Measurements from ENCODE around the gene STING1. TPM values are rescaled to one million over a fixed set of nuclear protein-coding genes. Genes with fewer than 3 reads are reported as not detected.

STING1 gene
- total and polyA plus RNA-seq, 4 donors: 23.9 to 180 (median 131) TPM

DNA sequence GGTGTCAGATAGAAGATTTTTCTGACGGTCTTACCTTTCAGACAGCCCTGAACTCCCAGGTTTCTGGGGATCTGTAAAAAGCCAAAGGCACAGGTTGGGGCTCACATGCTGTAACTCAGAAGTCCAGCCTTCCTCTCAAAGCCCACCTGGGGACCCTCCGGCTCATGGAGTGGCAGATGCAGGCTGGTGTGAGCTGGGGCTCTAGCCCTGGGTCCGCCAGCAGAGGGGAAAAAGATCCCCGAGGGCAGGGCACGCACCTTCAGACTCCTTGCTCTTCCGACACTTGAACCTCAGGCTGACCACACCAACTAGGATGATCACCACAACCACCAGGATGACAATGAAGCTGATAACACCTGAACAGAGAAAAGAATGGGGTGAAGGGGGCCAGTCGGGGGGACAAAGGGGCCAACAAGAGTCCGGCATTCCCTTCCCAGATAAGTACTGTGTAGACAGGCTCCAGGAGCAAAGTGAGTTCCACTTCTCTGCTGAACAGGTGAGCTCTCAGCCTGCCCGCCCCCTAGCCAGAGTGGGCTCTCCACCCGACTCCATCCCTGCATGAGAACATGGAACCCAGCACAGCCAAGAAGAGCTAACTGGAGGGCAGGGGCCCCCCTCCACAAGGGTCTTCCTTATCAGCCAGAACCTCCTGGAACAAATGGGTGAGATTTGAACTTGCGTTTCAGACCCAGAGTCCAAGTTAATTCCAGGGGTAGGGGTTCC, 27.8 kb downstream of the STING1 start:
- ATAC-seq (ENCODE audit: low FRiP score) (no peak), DNase-seq (peak in 1 of 2 donors; percentile 61)
- Histone ChIP-seq H3K27ac (ENCODE audit: low read depth in 1 of 2, low read length in 2 of 2) (no peak overlapping the region), H3K4me3 (ENCODE audit: low read length in 2 of 2) (no peak overlapping the region), H3K36me3 (ENCODE audit: control insufficient read depth in 1 of 2, insufficient read depth in 2 of 2, low read length in 1 of 2) (no peaks in the 10 kb centered on the region), H3K9me3 (ENCODE audit: control insufficient read depth, low read length) (no peaks in the 10 kb centered on the region), H3K27me3 (ENCODE audit: control insufficient read depth in 1 of 2, insufficient read depth in 2 of 2, low read length in 1 of 2) (no peaks in the 10 kb centered on the region), H3K4me1 (ENCODE audit: control insufficient read depth in 1 of 2, insufficient read depth in 2 of 2, low read length in 2 of 2) (no peaks in the 10 kb centered on the region)
- intact Hi-C loops (cut with DNase I): no loop called here
- WGBS, 2 donors: 91 to 92% methylated on average over 11 of the region's 11 CpGs

DNA sequence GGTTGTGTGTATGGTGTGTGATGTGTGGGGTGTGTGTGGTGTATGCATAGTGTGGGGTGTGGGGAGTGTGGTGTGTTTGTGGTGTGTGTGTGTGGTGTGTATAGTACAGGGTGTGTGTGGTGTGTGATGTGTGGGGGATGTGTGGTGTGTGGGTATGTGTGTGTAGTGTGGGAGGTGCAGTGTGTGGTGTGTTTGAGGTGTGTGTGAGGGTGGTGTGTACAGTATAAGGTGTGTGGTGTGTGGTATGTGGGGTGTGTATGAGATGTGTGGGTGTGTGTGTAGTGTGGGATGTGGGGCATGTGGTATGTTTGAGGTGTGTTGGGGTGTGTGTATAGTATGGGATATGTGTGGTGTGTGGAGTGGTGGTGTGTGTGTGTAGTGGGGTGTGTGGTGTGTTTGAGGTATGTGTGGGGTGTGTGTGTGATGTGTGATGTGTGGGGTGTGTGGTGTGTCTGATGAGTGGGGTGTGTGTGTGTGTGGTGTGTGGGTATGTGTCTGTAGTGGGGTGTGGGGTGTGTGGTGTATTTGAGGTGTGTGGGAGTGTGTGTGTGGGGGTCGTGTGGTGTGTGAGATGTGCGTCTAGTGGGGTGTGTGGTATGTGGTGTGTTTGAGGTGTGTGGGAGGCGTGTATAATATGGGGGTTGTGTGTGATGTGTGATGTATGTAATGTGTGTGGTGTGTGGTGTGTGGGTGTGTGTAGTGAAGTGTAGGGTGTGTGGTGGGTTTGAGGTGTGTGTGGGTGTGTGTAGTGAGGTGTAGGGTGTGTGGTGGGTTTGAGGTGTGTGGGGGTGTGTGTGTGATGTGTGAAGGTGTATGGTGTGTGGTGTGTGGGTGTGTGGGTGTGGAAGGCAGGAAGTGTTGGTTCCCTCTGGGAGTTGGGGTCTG, 28.6 kb downstream of the STING1 start:
- intact Hi-C loops (cut with DNase I): no loop called here
- 84 to 88% methylated on average over 3 of the region's 3 CpGs for WGBS, 2 donors
- ATAC-seq (ENCODE audit: low FRiP score): no peak

DNA sequence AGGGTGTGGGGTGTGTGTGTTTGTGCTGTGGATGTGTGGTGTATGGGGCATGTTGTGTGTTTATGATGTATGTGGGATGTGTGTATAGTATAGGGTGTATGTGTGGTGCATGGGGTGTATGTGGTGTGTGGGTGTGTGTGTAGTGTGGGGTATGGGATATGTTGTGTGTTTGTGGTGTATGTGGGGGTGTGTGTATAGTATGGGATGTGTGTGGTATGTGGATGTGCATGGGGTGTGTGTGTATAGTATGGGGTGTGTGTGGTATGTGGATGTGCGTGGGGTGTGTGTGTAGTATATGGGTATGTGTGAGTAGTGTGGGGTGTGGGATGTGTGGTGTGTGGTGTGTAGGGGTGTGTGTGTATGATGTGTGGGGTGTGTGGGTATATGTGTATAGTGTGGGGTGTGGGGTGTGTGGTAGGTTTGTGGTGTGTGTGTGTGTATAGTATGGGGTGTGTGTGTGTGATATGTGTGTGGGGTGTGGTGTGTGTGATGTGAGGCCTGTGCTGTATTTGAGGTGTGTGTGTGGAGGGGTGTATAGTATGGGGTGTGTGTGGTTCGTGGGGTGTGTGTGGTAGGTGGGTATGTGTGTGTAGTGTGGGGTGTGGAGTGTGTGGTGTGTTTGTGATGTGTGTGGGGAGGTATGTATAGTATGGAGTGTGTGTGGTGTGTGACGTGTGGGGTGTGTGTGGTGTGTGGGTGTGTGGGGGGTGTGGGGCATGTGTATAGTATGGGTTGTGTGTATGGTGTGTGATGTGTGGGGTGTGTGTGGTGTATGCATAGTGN, 30.5 kb downstream of the STING1 start:
- ATAC-seq (ENCODE audit: low FRiP score): no peak
- peak in 1 of 2 donors; percentile 32 for DNase-seq
- H3K27ac ChIP-seq (ENCODE audit: low read depth in 1 of 2, low read length in 2 of 2): no peak overlapping the region
- H3K36me3 ChIP-seq (ENCODE audit: control insufficient read depth in 1 of 2, insufficient read depth in 2 of 2, low read length in 1 of 2): no peaks in the 10 kb centered on the region
- H3K4me1 ChIP-seq (ENCODE audit: control insufficient read depth in 1 of 2, insufficient read depth in 2 of 2, low read length in 2 of 2): no peaks in the 10 kb centered on the region
- H3K27me3 ChIP-seq (ENCODE audit: control insufficient read depth in 1 of 2, insufficient read depth in 2 of 2, low read length in 1 of 2): no peaks in the 10 kb centered on the region
- intact Hi-C loops (cut with DNase I): no loop called here
- H3K9me3 ChIP-seq (ENCODE audit: control insufficient read depth, low read length): no peaks in the 10 kb centered on the region
- 71 to 83% methylated on average over 3 of the region's 3 CpGs for WGBS, 2 donors
- H3K4me3 ChIP-seq (ENCODE audit: low read length in 2 of 2): no peak overlapping the region

More for the DNA sequence above, 28.6 kb downstream of the STING1 start:
- DNase-seq: peak in 1 of 2 donors; percentile 17
- Histone ChIP-seq H3K4me3 (ENCODE audit: low read length in 2 of 2) (no peak overlapping the region), H3K36me3 (ENCODE audit: control insufficient read depth in 1 of 2, insufficient read depth in 2 of 2, low read length in 1 of 2) (no peaks in the 10 kb centered on the region), H3K9me3 (ENCODE audit: control insufficient read depth, low read length) (no peaks in the 10 kb centered on the region), H3K27ac (ENCODE audit: low read depth in 1 of 2, low read length in 2 of 2) (no peak overlapping the region), H3K27me3 (ENCODE audit: control insufficient read depth in 1 of 2, insufficient read depth in 2 of 2, low read length in 1 of 2) (no peaks in the 10 kb centered on the region), H3K4me1 (ENCODE audit: control insufficient read depth in 1 of 2, insufficient read depth in 2 of 2, low read length in 2 of 2) (no peaks in the 10 kb centered on the region)

DNA sequence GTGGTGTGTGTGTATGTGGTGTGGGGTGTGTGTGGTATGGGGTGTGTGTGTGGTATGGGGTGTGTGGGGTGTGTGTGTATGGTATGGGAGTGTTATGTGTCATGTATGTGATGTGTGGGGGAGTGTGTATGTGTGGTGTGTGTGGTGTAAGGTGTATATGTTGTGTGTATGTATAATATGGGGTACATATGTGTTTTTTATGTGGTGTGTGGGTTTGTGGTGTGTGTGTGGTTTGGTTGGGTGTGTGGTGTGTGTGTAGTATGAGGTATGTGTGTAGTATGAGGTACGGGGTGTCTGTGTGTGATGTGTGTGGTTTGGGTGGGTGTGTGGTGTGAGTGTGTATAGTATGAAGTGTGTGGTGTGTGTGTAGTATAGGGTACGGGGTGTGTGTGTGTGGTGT, 31.4 kb downstream of the STING1 start:
- 95 to 100% methylated on average over 2 of the region's 2 CpGs for WGBS, 2 donors
- no peaks in the 10 kb centered on the region for H3K4me1 ChIP-seq (ENCODE audit: control insufficient read depth in 1 of 2, insufficient read depth in 2 of 2, low read length in 2 of 2)
- H3K27me3 ChIP-seq (ENCODE audit: control insufficient read depth in 1 of 2, insufficient read depth in 2 of 2, low read length in 1 of 2): no peaks in the 10 kb centered on the region
- H3K36me3 ChIP-seq (ENCODE audit: control insufficient read depth in 1 of 2, insufficient read depth in 2 of 2, low read length in 1 of 2): no peaks in the 10 kb centered on the region
- ATAC-seq (ENCODE audit: low FRiP score) (no peak), DNase-seq (no peak)
- intact Hi-C loops (cut with DNase I): no loop called here
- H3K27ac ChIP-seq (ENCODE audit: low read depth in 1 of 2, low read length in 2 of 2): no peak overlapping the region
- no peaks in the 10 kb centered on the region for H3K9me3 ChIP-seq (ENCODE audit: control insufficient read depth, low read length)
- no peak overlapping the region for H3K4me3 ChIP-seq (ENCODE audit: low read length in 2 of 2)

DNA sequence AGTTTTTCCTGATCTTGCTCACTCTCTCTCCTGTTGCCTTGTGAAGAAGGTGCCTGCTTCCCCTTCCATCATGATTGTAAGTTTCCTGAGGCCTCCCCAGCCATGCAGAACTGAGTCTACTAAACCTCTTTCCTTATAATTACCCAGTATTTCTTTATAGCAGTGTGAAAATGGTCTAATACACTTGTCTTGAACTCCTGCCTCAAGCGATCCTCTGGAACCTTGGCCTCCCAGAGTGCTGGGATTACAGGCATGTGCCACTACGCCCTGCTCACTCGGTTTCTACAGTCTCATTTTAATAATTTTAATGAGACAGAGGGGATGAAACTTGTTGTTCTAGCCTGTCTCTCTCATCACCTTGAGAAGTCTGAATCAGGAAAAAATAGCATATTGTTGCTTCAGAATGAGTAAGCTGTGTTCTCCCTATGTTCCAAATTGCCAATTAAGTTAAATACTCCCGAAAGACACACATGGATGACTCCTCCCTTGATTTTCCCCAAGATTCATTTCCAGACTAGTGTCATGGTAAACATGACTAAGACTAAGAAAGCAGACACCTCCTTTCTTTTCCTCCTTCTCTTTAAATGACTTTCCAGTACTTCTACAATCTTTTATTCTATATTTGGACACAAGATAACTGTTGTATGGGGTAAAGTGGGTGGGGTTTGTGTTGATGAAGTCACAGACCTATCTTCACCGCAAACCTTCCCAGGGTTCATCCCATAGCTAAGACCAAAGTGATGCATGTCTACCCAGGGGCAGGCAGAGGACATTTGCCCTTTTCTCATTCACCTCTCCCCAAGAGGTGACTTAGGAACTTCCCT, 35.4 kb downstream of the STING1 start:
- ATAC-seq (ENCODE audit: low FRiP score): no peak
- H3K4me3 ChIP-seq (ENCODE audit: low read length in 2 of 2): no peak overlapping the region
- no peak for DNase-seq
- no peaks in the 10 kb centered on the region for H3K4me1 ChIP-seq (ENCODE audit: control insufficient read depth in 1 of 2, insufficient read depth in 2 of 2, low read length in 2 of 2)
- no peaks in the 10 kb centered on the region for H3K36me3 ChIP-seq (ENCODE audit: control insufficient read depth in 1 of 2, insufficient read depth in 2 of 2, low read length in 1 of 2)
- intact Hi-C loops (cut with DNase I): no loop called here
- no peaks in the 10 kb centered on the region for H3K27me3 ChIP-seq (ENCODE audit: control insufficient read depth in 1 of 2, insufficient read depth in 2 of 2, low read length in 1 of 2)
- no peaks in the 10 kb centered on the region for H3K9me3 ChIP-seq (ENCODE audit: control insufficient read depth, low read length)
- H3K27ac ChIP-seq (ENCODE audit: low read depth in 1 of 2, low read length in 2 of 2): no peak overlapping the region
- 85 to 92% methylated on average over 5 of the region's 5 CpGs for WGBS, 2 donors

- Histone ChIP-seq H3K27ac (ENCODE audit: low read depth in 1 of 2, low read length in 2 of 2) (no peak overlapping the region), H3K4me1 (ENCODE audit: control insufficient read depth in 1 of 2, insufficient read depth in 2 of 2, low read length in 2 of 2) (no peaks in the 10 kb centered on the region), H3K9me3 (ENCODE audit: control insufficient read depth, low read length) (no peaks in the 10 kb centered on the region), H3K36me3 (ENCODE audit: control insufficient read depth in 1 of 2, insufficient read depth in 2 of 2, low read length in 1 of 2) (no peaks in the 10 kb centered on the region), H3K27me3 (ENCODE audit: control insufficient read depth in 1 of 2, insufficient read depth in 2 of 2, low read length in 1 of 2) (no peaks in the 10 kb centered on the region), H3K4me3 (ENCODE audit: low read length in 2 of 2) (no peak overlapping the region)
- intact Hi-C loops (cut with DNase I): no loop called here
- DNase-seq: no peak
- ATAC-seq (ENCODE audit: low FRiP score): no peak
- 32 to 36% methylated on average over 7 of the region's 7 CpGs for WGBS, 2 donors
Measured at GRCh38 chr5:139445325-139446170, 37.0 kb downstream of the STING1 start.

DNA sequence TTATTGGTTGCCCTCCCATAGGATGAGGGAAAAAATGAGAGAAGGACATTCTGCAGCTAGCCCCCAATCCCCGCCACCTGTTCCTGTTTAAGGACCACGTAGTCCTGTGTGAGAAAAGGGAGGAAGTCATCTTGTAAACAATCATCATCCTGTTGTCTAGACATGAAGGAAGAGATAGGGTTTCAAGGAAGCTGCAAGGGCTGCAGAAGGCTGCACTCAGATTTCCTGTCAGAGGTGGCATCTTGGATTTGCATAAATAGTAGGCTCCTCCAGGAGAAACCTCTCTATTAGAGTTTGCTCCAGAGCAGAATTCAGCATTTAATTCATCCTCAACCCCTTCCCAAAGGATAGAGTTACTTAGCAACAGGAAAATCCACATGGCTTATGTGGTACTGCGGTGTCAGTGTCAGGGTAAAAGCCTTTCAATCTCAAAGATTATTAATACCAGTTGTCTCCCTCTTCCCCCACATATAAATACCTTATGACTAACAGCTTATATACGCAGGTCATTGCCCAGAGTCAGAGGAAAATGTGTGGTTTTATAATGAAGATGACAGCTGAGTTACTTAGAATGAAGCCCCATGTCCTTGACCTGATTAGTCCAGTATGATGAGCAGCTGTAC, 38.6 kb downstream of the STING1 start:
- Histone ChIP-seq H3K27me3 (ENCODE audit: control insufficient read depth in 1 of 2, insufficient read depth in 2 of 2, low read length in 1 of 2) (no peaks in the 10 kb centered on the region), H3K4me3 (ENCODE audit: low read length in 2 of 2) (no peak overlapping the region), H3K4me1 (ENCODE audit: control insufficient read depth in 1 of 2, insufficient read depth in 2 of 2, low read length in 2 of 2) (no peaks in the 10 kb centered on the region), H3K36me3 (ENCODE audit: control insufficient read depth in 1 of 2, insufficient read depth in 2 of 2, low read length in 1 of 2) (no peaks in the 10 kb centered on the region), H3K27ac (ENCODE audit: low read depth in 1 of 2, low read length in 2 of 2) (no peak overlapping the region), H3K9me3 (ENCODE audit: control insufficient read depth, low read length) (no peaks in the 10 kb centered on the region)
- ATAC-seq (ENCODE audit: low FRiP score) (no peak), DNase-seq (no peak)
- WGBS, 2 donors: 88 to 91% methylated on average over 4 of the region's 4 CpGs
- intact Hi-C loops (cut with DNase I): loop anchor here in 1 of 2 donors (5.0 kb wide), 1 partner anchor 33 kb away; no protein-coding TSS in a partner anchor

All from aorta (tissue), 5 donors.